Tibial artery (tissue), 4 donors: ENCODE measurements around the gene N4BP3.

Experiments
- DNase-seq, 2 donors: peaks; one replicate each; pipeline ENCODE4 v3.0.0-alpha.2; 2019
- H3K27ac ChIP-seq, 2 donors: fragments of 200-600 bp; sonication (generic) in 1 of 2; 1 replicate in 1 of 2; 2 replicates in 1 of 2; pipeline ENCODE4 v1.5.1; 2018 to 2019; ENCODE audit warnings: mild to moderate bottlenecking in 1 of 2
- H3K27me3 ChIP-seq, 2 donors: fragments of 200-600 bp; sonication (generic) in 1 of 2; one replicate each; pipeline versions ENCODE4 v1.5.1 to v1.6.0; 2016 to 2019
- H3K36me3 ChIP-seq, 3 donors: fragments of 200-600 bp; sonication (generic) in 2 of 3; one replicate each; pipeline ENCODE4 v1.5.1; 2016 to 2019; ENCODE audit warnings: mild to moderate bottlenecking in 2 of 3
- H3K4me1 ChIP-seq, 4 donors: fragments of 200-600 bp; sonication (generic) in 2 of 4; 1 replicate in 3 of 4; 2 replicates in 1 of 4; pipeline ENCODE4 v1.5.1; 2016 to 2019
- H3K4me3 ChIP-seq, 2 donors: fragments of 200-600 bp; sonication (generic) in 1 of 2; 1 replicate in 1 of 2; 2 replicates in 1 of 2; pipeline ENCODE4 v1.5.1; 2018 to 2019; ENCODE audit warnings: mild to moderate bottlenecking in 2 of 2
- H3K9me3 ChIP-seq, 3 donors: fragments of 200-600 bp; sonication (generic) in 1 of 3; one replicate each; pipeline ENCODE4 v1.5.1; 2016 to 2019
- intact Hi-C: fragments of 100-400 bp; cut with DNase I; formaldehyde crosslinking; loops from one replicate; pipeline ENCODE4 v1.15.0; 2023; ENCODE audit warnings: low total_unique reads
- TF ChIP-seq, protein P1 (sequence below), 2 experiments: fragments of 200-600 bp in 1 of 2; fragments of 450-650 bp in 1 of 2; IDR thresholded peaks; one replicate each; pipeline ENCODE4 v1.5.1; 2017 to 2019; ENCODE audit warnings: antibody characterized with exemption in 2 of 2, mild to moderate bottlenecking in 1 of 2, moderate library complexity in 1 of 2

N4BP3 gene

GRCh38 chr5:178155065-178155464, 41.7 kb downstream of the N4BP3 start:
- intact Hi-C loops = loop anchor here (2.0 to 10.0 kb wide), 2 partner anchors 50 to 560 kb away; partner anchors contain the start of genes HNRNPAB and TMED9
- TF ChIP-seq, protein P1, sequence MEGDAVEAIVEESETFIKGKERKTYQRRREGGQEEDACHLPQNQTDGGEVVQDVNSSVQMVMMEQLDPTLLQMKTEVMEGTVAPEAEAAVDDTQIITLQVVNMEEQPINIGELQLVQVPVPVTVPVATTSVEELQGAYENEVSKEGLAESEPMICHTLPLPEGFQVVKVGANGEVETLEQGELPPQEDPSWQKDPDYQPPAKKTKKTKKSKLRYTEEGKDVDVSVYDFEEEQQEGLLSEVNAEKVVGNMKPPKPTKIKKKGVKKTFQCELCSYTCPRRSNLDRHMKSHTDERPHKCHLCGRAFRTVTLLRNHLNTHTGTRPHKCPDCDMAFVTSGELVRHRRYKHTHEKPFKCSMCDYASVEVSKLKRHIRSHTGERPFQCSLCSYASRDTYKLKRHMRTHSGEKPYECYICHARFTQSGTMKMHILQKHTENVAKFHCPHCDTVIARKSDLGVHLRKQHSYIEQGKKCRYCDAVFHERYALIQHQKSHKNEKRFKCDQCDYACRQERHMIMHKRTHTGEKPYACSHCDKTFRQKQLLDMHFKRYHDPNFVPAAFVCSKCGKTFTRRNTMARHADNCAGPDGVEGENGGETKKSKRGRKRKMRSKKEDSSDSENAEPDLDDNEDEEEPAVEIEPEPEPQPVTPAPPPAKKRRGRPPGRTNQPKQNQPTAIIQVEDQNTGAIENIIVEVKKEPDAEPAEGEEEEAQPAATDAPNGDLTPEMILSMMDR (IDR thresholded peaks at IDR 0.05) = no peak

GRCh38 chr5:178160176-178160575, 46.8 kb downstream of the N4BP3 start:
- no peaks in the 10 kb centered on the region for H3K36me3 ChIP-seq
- no peak for DNase-seq
- H3K4me3 ChIP-seq = no peak overlapping the region
- no peaks in the 10 kb centered on the region for H3K9me3 ChIP-seq
- H3K27me3 ChIP-seq = peaks cover 0 to 33% of the 10 kb centered on the region in 2 donors
- intact Hi-C loops = no loop called here
- no peak overlapping the region for H3K27ac ChIP-seq
- peaks cover 0 to 8% (median 6%) of the 10 kb centered on the region in 4 donors for H3K4me1 ChIP-seq
- TF ChIP-seq, protein P1 (IDR thresholded peaks at IDR 0.05) = no peak

More at GRCh38 chr5:178155065-178155464, 41.7 kb downstream of the N4BP3 start:
- Histone ChIP-seq H3K27ac (no peak overlapping the region), H3K9me3 (no peaks in the 10 kb centered on the region), H3K4me1 (peaks cover 0 to 25% (median 17%) of the 10 kb centered on the region in 4 donors), H3K36me3 (peaks cover 0 to 15% (median 5%) of the 10 kb centered on the region in 3 donors), H3K4me3 (no peak overlapping the region), H3K27me3 (no peaks in the 10 kb centered on the region)
- DNase-seq = no peak

DNA sequence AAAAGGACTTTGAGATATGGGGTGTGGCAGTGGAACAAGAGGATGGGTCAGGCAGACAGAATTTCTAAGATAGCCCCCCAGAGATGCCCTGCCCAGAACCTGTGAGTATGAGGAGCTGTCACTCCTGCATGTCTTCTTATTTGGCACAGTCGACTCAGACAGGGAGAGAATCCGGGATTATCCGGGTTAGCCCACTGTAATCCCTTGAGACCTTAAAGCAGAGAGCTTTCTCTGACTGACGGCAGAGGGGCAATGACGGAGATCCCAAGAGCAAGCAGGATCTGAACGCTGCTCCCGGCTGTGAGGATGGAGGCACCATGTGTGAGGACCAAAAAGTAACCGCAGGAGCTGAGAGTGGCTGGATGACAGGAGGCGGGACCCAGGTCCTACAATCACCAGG, 49.1 kb downstream of the N4BP3 start:
- DNase-seq = no peak
- Histone ChIP-seq H3K9me3 (no peaks in the 10 kb centered on the region), H3K4me1 (peaks cover 0 to 8% (median 6%) of the 10 kb centered on the region in 4 donors), H3K36me3 (no peaks in the 10 kb centered on the region), H3K4me3 (no peak overlapping the region), H3K27ac (no peak overlapping the region), H3K27me3 (peaks cover 0 to 46% of the 10 kb centered on the region in 2 donors)
- TF ChIP-seq, protein P1 (IDR thresholded peaks at IDR 0.05) = no peak
- intact Hi-C loops = no loop called here

DNA sequence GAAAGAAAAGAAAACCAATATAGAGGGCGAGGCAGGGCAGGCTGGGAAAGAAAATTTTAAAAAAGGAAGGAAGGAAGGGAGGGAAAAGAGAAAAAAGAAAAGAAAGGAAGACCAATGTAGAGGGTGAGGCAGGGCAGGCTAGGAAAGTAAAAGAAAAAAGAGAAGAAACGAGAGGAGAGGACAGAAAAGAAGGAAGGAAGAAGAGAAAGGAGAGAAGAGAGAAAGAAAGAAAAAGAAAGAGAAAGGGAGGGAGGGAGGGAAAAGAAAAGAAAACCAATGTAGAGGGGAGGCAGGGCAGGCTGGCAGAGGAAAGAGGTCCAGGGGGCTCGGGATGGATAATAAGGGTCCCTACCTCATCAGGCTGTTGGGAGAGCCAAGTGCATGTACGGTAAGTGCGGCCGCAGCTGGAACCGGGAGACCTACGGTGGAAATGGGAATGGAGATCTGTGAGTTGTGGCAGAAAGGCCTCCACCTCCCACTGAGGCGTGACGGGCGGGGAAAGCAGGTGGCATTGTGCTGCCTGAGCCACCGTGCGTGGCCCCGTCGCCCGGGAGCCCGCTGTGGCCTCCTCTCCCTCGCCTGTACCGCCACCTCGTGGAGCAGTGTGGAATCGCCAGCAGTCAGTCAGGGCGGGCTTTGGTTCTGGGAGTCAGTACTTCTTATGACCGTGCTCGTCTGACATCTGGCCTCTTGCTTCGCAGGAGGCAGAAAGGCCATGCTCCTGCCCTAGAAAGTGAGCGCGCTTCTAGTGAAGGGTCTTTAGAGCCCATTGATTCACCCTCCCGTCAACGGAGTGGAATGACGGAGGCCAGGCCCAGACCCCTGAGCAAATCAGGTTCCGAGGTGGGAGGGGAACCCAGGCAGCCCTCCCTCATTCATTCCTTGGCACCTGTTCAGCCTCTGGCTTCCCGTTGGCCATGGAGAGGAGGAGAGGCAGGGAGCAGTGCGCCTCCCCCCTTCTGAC, 50.7 kb downstream of the N4BP3 start:
- TF ChIP-seq, protein P1 (IDR thresholded peaks at IDR 0.05) = peak; percentile 97 to 98
- Histone ChIP-seq H3K36me3 (no peaks in the 10 kb centered on the region), H3K4me3 (peak overlapping the region in 1 of 2 donors; percentile 31)

DNA sequence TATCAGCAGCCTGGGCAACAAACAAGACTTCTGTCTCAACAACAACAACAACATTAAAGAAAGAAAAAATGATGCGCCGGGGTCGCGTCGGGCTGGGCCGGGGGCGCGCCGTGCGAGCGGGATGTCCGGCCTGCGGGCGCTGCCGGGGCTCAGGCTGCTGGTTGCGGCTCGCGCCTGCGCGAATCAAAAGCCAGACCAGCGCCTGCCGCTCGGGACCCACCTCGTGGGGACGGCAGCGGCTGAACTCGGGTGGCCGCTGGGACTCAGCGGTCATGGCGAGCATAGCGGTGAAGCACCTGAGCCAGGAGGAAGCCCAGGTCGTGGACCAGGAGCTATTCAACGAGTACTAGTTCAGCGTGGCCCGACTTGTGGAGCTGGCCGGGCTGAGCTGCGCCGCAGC, 52.2 kb downstream of the N4BP3 start:
- H3K4me3 ChIP-seq = no peak overlapping the region
- intact Hi-C loops = loop anchor here (2.0 kb wide), 1 partner anchor 89 kb away; no protein-coding TSS in a partner anchor
- no peaks in the 10 kb centered on the region for H3K9me3 ChIP-seq
- H3K4me1 ChIP-seq = peaks cover 0 to 8% (median 6%) of the 10 kb centered on the region in 4 donors
- H3K27ac ChIP-seq = no peak overlapping the region
- no peak for DNase-seq
- no peaks in the 10 kb centered on the region for H3K36me3 ChIP-seq
- H3K27me3 ChIP-seq = peaks cover 0 to 46% of the 10 kb centered on the region in 2 donors
- TF ChIP-seq, protein P1 (IDR thresholded peaks at IDR 0.05) = no peak

More for the DNA sequence above, 50.7 kb downstream of the N4BP3 start:
- peaks cover 0 to 46% of the 10 kb centered on the region in 2 donors for H3K27me3 ChIP-seq
- peaks cover 0 to 8% (median 6%) of the 10 kb centered on the region in 4 donors for H3K4me1 ChIP-seq
- intact Hi-C loops = loop anchor here (2.0 kb wide), 1 partner anchor 87 kb away; no protein-coding TSS in a partner anchor
- H3K9me3 ChIP-seq = no peaks in the 10 kb centered on the region
- DNase-seq = peak; percentile 81 to 90
- H3K27ac ChIP-seq = no peak overlapping the region
